Measurements from ENCODE around the gene AQP2. TPM values are rescaled to one million over a fixed set of nuclear protein-coding genes. Genes with fewer than 3 reads are reported as not detected.

AQP2 gene
- total and polyA plus RNA-seq, 2 experiments from 2014 or later: 0.71 to 1.4 TPM

GRCh38 chr12:49945394-49946080 is 5.0 kb upstream of the AQP2 start:
- 8% methylated on average over 27 of the region's 28 CpGs for WGBS (ENCODE audit: low lambda C conversion rate, missing lambda C conversion rate)
- TF ChIP-seq EZH2 (IDR thresholded peaks at IDR 0.05; ENCODE audit: borderline replicate concordance): no peak
- TF ChIP-seq CTCF (IDR thresholded peaks at IDR 0.05; ENCODE audit: poor library complexity): peak; percentile 92
- TF ChIP-seq EZH2phosphoT487 (IDR thresholded peaks at IDR 0.05; ENCODE audit: low read depth, severe bottlenecking, unreplicated experiment): no peak
- peak overlapping the region; percentile 49 for H2AFZ ChIP-seq

GRCh38 chr12:49946086-49946485 is 4.5 kb upstream of the AQP2 start:
- no peaks in the 10 kb centered on the region for H3K36me3 ChIP-seq (replicated peaks; ENCODE audit: insufficient read depth, low read depth)
- H4K20me1 ChIP-seq (ENCODE audit: insufficient read depth, poor library complexity, severe bottlenecking): no peaks in the 10 kb centered on the region
- peak overlapping the region; percentile 49 for H2AFZ ChIP-seq
- 69% methylated on average over 9 of the region's 9 CpGs for WGBS (ENCODE audit: low lambda C conversion rate, missing lambda C conversion rate)
- peak overlapping the region; percentile 73 for H3K27ac ChIP-seq
- DNase-seq (ENCODE audit: low spot score): no peak
- peak overlapping the region; percentile 68 for H3K4me2 ChIP-seq
- no peaks in the 10 kb centered on the region for H3K9me3 ChIP-seq (ENCODE audit: low read depth)
- no peaks in the 10 kb centered on the region for H3K27me3 ChIP-seq
- H3K4me3 ChIP-seq: no peak overlapping the region
- TF ChIP-seq EZH2 (IDR thresholded peaks at IDR 0.05; ENCODE audit: borderline replicate concordance): no peak
- TF ChIP-seq CTCF (IDR thresholded peaks at IDR 0.05; ENCODE audit: poor library complexity): no peak
- TF ChIP-seq EZH2phosphoT487 (IDR thresholded peaks at IDR 0.05; ENCODE audit: low read depth, severe bottlenecking, unreplicated experiment): no peak
- no peaks in the 10 kb centered on the region for H3K79me2 ChIP-seq
- H3K4me1 ChIP-seq (ENCODE audit: insufficient read depth): no peaks in the 10 kb centered on the region
- H3K9me2 ChIP-seq (replicated peaks; ENCODE audit: insufficient read depth): no peaks in the 10 kb centered on the region

More at GRCh38 chr12:49945394-49946080, 5.0 kb upstream of the AQP2 start:
- peak overlapping the region; percentile 73 for H3K27ac ChIP-seq
- H3K9me3 ChIP-seq (ENCODE audit: low read depth): no peaks in the 10 kb centered on the region
- no peaks in the 10 kb centered on the region for H3K27me3 ChIP-seq
- no peaks in the 10 kb centered on the region for H3K9me2 ChIP-seq (replicated peaks; ENCODE audit: insufficient read depth)
- H4K20me1 ChIP-seq (ENCODE audit: insufficient read depth, poor library complexity, severe bottlenecking): no peaks in the 10 kb centered on the region
- DNase-seq (ENCODE audit: low spot score): peak; percentile 91
- no peaks in the 10 kb centered on the region for H3K79me2 ChIP-seq
- no peaks in the 10 kb centered on the region for H3K4me1 ChIP-seq (ENCODE audit: insufficient read depth)
- H3K4me2 ChIP-seq: peak overlapping the region; percentile 68
- H3K4me3 ChIP-seq: no peak overlapping the region
- H3K36me3 ChIP-seq (replicated peaks; ENCODE audit: insufficient read depth, low read depth): no peaks in the 10 kb centered on the region

GRCh38 chr12:49946497-49946896 is 4.0 kb upstream of the AQP2 start:
- Histone ChIP-seq H4K20me1 (ENCODE audit: insufficient read depth, poor library complexity, severe bottlenecking) (no peaks in the 10 kb centered on the region), H3K4me3 (no peak overlapping the region), H3K9me3 (ENCODE audit: low read depth) (no peaks in the 10 kb centered on the region), H3K27me3 (no peaks in the 10 kb centered on the region), H3K27ac (peak overlapping the region; percentile 73), H2AFZ (no peak overlapping the region), H3K4me1 (ENCODE audit: insufficient read depth) (no peaks in the 10 kb centered on the region), H3K4me2 (peak overlapping the region; percentile 68), H3K36me3 (replicated peaks; ENCODE audit: insufficient read depth, low read depth) (no peaks in the 10 kb centered on the region), H3K9me2 (replicated peaks; ENCODE audit: insufficient read depth) (no peaks in the 10 kb centered on the region), H3K79me2 (no peaks in the 10 kb centered on the region)
- 59% methylated on average over 3 of the region's 3 CpGs for WGBS (ENCODE audit: low lambda C conversion rate, missing lambda C conversion rate)
- no peak for DNase-seq (ENCODE audit: low spot score)
- TF ChIP-seq EZH2 (IDR thresholded peaks at IDR 0.05; ENCODE audit: borderline replicate concordance) (no peak), EZH2phosphoT487 (IDR thresholded peaks at IDR 0.05; ENCODE audit: low read depth, severe bottlenecking, unreplicated experiment) (no peak), CTCF (IDR thresholded peaks at IDR 0.05; ENCODE audit: poor library complexity) (no peak)

Data from hepatocyte (in vitro differentiated cells).